ENCODE measurements around the gene CEP170B.

Gene CEP170B

DNA sequence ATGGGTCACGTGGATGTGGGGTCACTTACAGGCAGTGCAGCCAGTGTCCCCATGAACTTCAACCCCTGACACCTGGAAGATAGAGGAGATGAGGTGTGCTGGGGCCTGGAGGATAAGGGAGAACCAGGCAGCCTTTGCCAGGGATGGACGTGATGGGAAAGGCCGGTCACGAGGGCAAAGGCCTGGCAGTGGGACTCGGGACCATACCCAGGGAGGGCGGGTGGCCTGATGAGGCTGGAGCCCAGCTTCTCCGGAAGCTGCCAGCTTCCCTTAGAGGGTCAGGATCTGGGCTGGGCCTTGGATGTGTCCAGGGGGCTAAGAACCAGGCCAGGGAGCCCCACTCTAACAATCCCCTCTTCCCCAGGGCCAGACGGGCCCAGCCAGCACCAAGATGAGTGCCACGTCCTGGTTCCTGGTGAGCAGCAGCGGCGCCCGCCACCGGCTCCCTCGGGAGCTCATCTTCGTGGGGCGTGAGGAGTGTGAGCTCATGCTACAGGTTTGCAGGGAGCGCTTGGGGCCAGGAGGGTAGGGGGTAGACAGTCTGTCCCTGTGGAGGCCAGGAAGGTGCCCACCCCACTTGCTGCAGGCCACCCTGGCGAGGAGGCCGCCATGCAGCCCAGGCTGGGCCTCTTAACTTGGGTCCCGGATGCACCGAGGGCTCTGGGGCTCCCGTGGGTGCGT lies 3.1 kb downstream of the CEP170B start:
- no peak for DNase-seq

DNA sequence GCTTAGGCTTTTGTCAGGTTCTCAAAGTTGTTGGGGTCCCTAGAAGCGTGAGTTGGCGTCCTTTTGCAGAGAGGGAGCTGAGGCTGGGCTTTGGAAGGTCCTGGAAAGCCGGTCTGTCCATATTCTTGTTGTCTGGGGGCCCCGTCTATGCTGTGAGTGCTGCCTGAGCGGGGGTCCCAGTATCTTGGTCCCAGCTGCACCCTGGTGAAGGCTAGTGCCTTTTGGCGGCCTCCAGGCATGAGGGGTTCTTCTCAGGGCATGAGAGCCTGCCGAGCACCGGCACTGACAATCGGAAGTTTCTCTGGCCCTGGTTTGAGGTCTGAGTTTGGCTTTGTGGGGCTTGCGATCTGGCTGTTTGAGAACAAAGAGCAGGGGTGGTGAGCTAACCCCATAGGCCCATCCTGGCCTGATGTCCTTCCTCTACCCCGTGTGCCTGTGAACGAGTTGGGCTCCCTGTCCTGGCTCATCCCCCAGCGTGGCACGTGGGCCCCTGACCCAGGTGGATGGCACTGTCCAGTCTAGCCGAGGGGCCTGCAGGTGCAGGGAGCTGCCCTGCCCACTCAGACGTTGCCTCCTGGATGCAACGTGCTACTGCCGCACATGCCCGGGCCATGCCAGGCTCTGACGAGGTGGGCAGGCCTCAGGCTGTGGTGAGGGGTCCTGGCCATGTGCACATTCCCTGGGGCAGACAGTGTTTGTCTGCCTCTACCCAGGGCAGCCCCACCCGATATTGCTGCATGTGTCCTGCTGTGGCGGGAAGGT lies 3.9 kb downstream of the CEP170B start:
- DNase-seq: no peak

DNA sequence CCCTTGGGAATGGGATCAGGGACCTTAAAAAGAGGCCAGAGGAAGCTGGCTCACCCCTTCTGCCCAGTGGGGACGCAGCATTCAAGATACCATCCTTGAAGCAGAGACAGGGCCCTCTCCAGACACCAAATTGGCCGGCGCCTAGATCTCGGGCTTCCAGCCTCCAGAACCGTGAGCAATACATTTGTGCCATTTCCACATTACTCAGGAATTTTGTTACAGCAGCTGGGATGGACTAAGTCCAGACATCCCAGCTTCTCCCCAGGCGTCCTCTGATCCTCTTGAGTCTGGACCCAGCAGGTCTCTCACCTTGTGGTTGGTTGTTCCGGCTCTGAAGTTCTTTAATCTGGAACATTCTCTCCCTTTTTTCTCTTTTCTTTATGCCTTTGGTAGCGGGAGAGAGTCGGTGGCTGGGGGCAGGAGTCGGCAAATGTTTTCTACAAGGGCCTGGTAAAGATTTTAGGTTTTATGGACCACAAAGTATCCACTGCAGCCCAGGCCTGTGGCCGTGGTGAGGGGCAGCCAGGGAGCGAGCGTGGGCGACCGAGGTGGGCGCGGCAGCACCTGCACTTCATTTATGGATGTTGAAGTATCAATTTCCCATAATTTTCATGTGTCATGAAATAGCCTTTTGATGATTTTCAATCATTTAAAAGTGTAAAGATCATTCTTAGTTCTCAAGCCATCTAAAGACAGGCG lies 4.8 kb downstream of the CEP170B start:
- DNase-seq: no peak

DNA sequence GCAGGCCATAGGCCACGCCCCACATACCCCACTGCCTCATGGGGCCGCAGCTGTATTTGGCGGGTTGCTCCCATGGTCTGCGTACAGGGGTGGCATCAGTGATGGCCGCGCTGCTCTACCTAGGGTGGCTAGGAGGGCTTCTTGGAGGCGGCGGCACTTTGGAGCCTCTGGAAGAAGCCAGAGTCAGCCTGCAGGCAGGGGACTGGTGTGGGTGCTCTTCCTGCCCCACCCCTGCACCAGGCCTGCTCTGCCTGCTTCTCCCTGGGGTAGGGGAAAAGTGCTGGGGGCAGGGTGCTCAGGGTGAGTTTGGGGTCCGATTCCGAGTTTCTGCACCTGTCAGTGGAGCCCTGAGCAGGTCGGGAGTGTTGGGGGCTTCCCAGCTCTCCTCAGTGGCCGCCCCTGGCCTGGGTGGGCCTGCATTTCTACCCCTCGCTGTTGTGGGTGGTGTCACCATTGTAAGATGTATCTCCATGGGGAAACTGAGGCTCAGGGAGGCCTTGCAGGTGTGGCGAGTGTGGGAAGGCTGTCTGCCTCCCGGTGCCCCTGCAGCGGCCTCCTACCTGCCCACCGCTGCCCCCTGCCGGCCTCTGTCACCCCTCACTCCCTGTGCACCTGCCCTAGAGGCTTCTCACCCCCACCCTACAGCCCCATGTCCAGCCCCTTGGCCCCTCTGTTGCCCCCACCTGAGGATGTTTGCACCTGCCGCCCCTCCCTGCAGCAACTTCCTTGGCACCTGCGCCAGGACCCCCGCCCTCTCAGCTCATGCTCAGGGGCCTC lies 5.5 kb downstream of the CEP170B start:
- DNase-seq: no peak

DNA sequence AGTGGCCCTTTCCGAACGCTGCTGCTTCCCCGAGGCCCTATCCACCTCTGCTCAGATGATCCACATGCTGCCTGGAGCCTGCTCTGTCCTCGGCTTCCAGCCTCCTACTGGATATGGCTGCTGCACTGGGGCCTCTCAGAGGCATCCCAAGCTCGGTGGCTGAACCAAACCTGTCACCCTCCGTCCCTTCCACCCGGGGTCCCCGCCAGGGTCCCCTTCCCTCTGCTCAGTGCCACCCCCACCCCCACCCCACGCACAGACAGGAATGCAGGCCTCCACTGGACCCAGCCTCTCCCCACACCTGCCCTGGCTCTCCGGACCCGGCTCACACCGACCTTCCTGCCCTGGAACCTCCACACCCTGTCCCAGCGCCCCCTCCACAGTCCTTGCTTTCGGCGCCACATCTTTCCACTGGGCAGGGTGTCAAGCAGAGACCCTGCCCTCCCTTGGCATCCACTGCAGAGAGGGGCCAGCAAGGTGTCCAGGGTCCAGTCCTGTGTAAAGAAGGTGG lies 6.1 kb downstream of the CEP170B start:
- no peak for DNase-seq

DNA sequence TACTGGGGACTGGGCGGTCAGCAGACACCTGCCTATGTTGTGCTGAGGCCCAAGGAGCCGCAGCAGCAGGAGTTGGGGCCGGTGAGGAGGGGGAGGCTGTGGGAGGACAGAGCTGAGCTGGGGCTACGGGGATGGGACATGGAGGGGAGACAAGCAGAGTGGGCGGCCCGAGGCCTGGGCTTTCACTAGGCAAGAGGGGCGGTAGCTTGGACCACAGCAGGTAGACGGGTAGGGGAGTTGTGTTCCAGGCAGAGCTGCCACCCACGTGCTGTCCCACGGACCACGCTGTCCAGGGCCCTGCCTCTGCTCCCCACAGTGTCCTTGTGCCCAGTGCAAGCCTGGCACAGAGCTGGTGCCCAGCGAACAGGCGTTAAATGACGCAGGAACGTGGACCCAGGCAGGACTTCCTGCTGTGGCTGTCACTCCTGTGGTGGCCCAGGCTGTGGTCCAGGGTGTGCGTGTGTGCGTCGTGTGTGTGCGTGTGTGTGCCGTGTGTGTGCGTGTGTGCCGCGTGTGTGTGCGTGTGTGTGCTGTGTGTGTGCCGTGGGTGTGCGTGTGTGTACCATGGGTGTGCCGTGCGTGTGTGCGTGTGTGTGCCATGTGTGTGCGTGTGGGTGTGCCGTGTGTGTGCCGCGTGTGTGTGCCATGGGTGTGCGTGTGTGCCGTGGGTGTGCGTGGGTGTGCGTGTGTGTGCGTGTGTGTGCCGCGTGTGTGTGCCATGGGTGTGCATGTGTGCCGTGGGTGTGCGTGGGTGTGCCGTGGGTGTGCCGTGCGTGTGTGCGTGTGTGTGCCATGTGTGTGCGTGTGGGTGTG lies 6.8 kb downstream of the CEP170B start:
- no peak for DNase-seq

DNA sequence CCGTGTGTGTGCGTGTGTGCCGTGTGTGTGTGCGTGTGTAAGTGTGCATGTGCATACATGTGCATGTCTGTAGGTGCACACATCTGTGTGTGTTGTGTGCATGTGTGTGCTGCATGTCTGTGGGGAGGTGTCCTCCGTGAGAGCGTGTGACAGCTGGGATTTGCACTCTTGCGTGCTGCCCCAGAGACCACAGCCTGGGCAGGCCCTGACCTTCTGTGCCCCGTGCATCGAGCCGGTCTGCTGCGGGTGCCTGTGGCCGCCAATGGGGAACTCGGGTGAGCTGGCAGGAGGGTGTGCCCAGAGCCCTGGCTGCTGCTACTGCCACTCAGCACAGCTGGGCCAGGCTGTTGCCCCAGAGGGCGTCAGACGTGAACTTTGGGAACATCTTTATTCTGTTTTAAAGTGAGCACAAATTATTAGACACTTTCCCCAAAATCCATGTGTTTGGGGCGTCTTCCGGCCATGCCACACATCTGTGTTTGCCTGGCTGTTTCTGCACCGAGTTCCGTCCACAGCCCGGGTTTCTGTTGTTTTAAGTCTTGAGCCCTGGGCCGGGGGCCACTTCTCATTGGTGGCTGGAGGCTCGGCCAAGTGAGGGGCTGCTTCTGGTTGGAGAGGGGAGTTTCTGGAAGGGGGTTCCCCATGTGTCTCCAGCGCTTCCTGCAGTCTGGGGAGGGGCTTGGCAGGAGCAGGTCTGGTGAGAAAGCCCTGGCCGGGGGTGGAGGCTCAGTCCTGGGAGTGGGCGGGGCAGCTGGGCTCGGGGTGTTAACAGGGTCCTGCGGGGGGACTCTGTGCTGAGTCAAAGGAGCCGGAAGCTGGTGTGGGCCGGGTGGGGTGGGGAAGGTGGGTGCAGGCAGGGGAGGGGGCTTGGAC lies 7.6 kb downstream of the CEP170B start:
- DNase-seq: no peak

DNA sequence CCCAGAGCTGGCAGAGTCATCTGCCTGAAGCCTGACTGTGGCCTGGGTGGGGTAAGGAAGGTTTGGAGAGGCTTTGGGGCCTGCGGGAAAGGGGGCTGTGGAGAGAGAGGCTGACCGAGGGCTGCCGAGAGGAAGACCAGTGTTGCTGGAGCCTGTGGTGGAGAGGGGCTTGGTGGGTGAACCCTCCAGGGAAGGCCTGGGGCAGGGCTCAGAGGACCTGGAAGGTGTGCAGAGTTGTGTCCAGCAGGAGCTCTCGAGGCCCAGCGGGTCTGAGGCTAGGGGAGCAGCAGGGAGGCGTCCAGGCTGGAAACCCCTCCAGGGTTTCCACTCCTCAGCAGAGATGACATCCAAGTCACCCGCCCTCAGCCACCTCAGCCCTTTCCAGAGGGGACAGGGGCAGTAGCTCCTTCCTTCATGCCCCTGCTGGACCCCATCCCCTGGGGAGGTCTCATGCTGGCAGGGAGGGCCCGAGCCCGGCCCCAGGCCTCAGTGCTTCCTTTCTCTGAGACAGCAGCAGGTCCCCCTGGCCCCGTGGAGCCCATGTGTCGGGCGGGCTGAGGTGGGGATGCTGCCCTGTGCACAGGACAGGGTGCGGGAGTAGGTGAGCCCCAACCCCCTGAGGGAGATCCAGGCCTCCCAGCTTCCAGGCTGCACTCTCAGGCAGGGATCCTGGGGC lies 8.4 kb downstream of the CEP170B start:
- DNase-seq: no peak

DNA sequence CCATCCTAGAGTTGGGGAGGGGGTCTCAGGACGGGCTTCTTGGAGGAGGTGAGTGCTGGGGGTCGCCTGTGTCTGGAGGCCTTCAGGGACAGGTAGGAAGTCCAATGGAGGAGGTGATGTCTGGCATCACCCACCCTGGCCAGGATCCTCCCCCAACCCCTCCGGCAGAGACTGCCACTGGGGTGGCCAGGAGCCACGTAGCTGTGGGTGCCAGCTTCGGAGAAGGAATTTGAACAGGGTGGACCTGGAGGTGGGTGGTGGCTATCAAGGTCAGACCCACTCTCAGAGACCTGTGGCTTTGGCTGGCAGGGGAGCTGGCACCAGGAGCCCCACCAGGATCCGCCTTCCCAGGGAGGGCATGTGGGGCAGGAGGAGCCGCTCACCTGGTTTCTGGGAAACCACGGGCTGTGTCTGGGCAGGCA lies 9.1 kb downstream of the CEP170B start:
- DNase-seq: no peak

DNA sequence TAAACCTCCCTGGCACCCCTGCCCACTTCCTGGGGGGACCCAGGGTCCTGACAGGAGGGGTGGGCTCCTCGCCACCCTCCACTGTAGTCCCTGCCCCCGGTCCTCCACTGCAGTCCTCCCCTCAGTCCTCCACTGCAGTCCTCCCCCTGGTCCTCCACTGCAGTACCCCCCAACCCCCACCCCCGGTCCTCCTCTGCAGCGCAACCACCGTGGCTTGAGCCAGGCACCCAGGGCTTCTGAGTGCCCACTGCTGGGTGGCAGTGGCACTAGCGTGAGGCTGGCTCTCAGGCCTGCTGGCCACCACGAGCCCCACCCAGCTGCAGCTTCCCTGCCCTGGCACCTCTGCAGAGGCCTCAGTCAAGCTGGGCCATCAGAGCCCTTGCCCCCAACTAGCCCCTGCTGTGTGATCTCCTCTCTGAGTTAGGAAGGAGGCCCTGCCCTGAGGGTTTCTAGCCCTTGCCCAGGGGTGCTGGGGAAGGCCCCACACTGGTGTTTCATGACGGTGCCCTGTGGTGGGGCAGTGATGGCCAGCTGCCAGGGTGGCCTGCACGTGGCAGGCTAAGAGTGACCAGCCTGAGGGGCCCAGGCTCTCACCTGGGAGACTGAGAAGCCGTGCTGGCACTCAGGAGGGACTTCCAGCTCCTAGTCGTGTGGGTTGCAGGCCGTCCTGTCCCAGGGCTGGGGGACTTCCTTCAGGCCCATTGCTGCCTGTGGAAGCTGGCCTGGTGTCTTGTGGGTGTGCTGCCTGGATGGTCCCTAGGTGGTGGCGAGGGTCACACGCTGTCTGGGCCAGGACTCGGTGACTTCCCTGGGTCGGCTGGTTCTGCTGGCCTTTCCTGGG lies 9.7 kb downstream of the CEP170B start:
- no peak for DNase-seq

DNA sequence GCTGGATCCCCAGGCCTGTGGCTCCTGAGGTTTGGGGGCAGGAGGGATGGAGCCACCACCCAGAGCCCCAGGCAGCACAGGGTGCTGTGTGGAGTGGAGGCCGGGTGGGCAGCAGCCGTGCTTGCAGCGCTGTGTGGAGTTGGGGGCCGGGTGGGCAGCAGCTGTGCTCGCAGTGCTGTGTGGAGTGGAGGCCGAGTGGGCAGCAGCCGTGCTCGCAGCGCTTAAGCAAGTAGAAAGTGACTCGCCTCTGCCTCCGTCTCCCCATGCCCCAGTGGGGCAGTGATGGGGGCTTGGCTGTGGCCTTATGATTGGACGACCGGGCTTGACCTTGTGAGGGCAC lies 10.3 kb downstream of the CEP170B start:
- no peak for DNase-seq

DNA sequence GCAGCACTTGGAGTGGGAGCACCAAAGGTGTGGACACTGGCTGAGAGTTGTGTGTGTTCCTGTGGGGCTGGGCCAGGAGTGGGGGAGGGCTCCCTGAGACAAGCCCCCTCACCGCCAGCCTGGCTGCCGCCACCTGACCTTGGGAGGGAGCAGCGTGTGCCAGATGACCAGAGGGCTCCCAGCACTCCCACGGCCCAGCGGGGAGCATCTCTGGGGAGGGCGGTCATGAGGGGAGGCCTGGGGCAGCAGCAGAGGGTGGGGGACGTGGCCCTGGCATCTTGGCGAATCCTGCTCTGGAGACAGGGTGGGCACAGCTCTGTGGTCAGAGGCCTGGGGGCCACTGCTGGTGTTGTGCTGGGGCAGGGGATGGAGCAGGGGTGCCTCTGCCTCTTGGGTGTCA lies 10.7 kb downstream of the CEP170B start:
- no peak for DNase-seq

DNA sequence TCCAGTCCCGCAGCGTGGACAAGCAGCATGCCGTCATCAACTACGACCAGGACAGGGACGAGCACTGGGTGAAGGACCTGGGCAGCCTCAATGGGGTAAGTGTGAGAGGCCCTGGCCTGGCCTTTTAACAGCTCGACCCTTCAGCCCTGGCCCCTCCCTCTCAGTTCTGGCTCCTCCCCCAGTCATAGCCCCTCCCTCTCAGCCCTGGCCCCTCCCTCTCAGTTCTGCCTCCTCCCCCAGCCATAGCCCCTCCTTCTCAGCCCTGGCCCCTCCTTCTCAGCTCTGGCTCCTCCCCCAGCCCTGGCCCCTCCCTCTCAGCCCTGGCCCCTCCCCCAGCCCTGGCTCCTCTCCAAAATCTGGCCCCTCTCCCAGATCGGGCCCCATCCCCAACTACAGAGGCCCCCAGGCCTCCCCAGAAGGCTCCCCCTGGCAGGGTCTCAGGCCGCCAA lies 11.2 kb downstream of the CEP170B start:
- DNase-seq: no peak

DNA sequence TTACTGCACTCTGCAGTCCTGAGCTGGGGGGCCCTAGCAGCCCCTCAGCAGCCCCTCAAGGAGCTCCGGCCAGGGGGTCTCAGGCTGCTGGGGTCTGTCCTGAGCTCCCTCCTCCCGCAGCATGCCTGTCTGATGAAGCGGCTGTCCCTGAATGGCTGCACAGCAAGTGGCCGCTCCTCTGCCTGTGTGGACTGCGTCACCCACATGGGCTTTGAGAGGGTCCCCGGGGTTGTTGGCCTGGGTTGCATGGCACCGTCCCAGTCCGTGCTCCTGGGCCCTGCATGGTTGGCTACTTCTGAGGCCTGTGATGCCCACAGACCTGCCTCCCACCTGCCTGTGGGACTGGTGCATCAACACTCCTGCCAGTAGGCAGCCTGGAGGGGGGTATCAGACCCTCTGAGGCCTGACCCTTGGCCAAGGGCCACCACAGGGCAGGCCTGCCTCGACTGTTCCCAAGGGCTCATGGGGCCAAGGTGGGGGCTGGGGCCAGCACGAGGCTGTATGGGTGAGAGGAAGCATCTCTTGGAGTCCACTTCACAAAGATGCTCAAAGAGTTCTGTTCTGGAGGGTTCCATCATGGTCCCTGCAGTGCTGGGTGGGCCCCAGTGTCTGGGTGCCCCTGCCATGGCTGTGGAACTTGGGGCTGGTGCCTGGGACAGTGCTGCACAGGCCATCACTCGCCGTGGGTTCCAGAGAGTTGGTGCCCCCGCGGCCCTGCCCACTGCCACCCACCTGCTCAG lies 12.2 kb downstream of the CEP170B start:
- no peak for DNase-seq

DNA sequence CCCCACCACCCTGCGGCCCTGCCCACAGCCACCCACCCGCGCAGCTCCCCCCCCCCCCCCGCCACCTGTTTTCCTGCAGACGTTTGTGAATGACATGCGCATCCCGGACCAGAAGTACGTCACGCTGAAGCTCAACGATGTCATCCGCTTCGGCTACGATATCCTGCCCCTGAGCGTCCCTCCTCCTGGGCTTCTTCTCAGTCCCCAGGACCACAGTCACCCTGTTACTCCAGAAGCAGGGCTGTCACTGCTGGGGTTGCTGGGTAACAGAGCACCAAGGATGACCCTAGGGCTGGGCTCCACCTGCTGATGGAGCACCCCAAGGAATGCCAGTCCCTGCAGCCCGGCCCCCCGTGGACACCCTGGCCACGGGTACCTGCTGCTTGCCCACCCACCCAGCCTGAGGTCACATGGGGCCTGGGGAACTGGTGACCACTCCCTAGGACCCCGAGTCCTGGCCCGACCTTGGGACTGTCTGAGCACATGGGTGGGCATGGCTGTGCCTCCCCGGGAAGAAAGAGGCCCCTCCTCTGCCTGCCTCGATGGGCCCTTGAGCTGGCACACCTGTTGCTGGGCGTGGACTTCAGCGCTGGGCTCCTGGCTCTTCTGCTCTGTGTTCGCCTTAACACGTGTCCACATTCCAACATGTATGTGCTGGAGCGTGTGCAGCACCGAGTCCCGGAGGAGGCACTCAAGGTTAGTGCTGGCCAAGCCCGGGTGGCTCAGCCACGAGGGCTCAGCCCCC lies 12.9 kb downstream of the CEP170B start:
- DNase-seq: no peak

DNA sequence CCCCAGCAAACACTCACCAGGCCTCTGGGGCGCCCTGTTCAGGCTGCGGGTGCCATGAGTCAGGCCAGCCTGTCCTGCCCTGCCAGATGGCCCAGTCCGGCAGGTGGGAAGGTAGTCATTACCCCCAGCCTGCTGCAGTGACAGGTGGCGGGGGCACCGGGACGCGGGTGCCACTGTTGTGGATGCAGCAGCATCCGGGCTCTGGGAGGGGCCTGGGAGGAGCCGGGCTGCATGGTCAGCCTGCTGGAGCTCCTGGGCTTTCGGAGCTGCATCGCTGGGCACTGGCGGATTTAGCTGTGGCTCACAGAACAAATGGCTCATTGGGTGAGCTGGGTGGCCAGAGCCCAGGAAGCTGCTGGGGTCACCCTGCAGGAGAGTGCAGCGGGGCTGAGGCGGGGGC lies 13.5 kb downstream of the CEP170B start:
- DNase-seq: no peak

DNA sequence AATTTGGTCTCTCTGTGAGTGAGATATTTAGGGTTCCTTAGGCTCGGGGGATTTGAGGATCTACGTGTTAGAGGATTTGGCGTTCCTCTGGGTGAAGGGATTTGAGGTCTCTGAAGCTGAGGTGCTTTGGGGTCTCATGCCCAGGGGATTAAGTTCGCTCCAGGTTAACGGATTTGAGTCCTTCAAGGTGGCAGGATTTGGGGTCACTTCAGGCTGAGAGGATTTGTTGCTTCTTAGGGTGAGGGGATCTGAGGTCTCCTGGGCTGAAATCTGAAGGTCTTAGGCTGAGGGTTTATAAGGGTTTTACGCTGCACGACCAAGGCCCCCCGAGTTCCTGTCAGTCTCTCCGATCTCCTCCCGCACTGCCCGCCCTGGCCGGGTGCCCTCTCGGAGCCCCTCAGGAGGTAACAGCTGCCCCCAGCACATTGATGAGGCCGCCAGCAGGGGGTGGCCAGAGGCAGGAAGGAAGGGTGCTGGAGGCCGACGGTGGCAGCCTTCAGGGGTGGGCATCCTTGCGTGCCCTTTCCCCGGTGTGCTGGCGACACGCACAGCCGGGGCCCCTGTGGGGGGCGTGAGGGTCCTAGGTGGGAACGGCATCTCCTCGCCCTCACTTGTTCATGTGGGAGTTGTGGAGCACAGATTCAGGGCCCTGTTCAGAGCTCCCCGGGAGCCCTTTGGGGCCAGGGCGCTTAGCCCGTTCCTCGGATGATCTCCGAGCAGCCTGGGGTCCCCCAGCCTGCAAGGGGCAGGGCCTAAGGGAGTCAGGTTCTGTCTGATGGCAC lies 14.3 kb downstream of the CEP170B start:
- no peak for DNase-seq

Measured in NCI-H526 treated with DMSO at 0.1 percent for 48 hours (cell line).